H1 (cell line): ENCODE results near the gene FRMD4B. TPM values are rescaled to one million over a fixed set of nuclear protein-coding genes. Genes with fewer than 3 reads are reported as not detected.

Source experiments
- EZH2 ChIP-seq: fragments of 200-600 bp; sonication (generic); IDR thresholded peaks from 2 replicates; pipeline ENCODE4 v1.7.1; 2012; ENCODE audit warnings: low read depth, mild to moderate bottlenecking, moderate library complexity, low read length, inconsistent platforms; ENCODE audit not compliant: severe bottlenecking
- NRF1 ChIP-seq: IDR thresholded peaks from 2 replicates; pipeline ENCODE4 v1.6.1; 2011; ENCODE audit warnings: mild to moderate bottlenecking, low read depth, low read length, improper control_type of control experiment
- TAF1 ChIP-seq: IDR thresholded peaks from 2 replicates; pipeline ENCODE4 v1.6.1; 2011; ENCODE audit warnings: mild to moderate bottlenecking, low read depth, low read length
- polyA plus RNA-seq, 7 experiments: library from polyadenylated mRNA; depleted of rRNA in 3 of 7; stranded (reverse) in 5 of 7; unstranded in 2 of 7; fragments of >200 nt in 5 of 7; fragments of 200-250 nt in 2 of 7; gene quantifications; 1 replicate in 5 of 7; 2 replicates in 1 of 7; 4 replicates in 1 of 7; pipeline versions ENCODE4 v1.2.1 to v1.2.3, GENCODE V29; 2011 to 2013; ENCODE audit warnings: missing spikeins in 2 of 7, mixed read lengths in 2 of 7
- total RNA-seq: library from RNA; stranded (reverse); fragmentation: NEBNext Ultra II Directional; extraction: Animal tissue kit (Norgen Biotek cat#: 25700); gene quantifications from 2 replicates; pipeline ENCODE4 v1.2.1, GENCODE V29; 2021

Gene FRMD4B
- total and polyA plus RNA-seq, 2 of the 8 experiments (the other 6 are each of a cell fraction or from before 2014, with no cell fraction given): 2.7 to 7.2 TPM

GRCh38 chr3:69130689-69131088, 255.2 kb downstream of the FRMD4B start (continued):
- TF ChIP-seq TAF1 (no peak), NRF1 (no peak), EZH2 (no peak)
